ENCODE measurements around the gene ZFP36L2.

- TF ChIP-seq EZH2phosphoT487 (IDR thresholded peaks at IDR 0.05; ENCODE audit: unreplicated experiment) (no peak), CTCF (conservative IDR thresholded peaks at IDR 0.05; ENCODE audit: low read depth in 2 of 2) (no peak), EZH2 (IDR thresholded peaks at IDR 0.05; ENCODE audit: low read depth, unreplicated experiment) (no peak)
Measured at GRCh38 chr2:43241558-43241957, 15.2 kb upstream of the ZFP36L2 start.

Measured in GM23338 (cell line).